Amniotic epithelial cell (primary cell): ENCODE measurements around the gene TMC5.
"Not testable (repeated sequence)": the region's sequence is repeated elsewhere in the genome, so short reads cannot be mapped to it uniquely, and the experiment has no call there.

Experiments
- DNase-seq: peaks from one replicate; pipeline ENCODE4 v3.0.0-alpha.2; 2010; ENCODE audit warnings: low read depth

The TMC5 gene

GRCh38 chr16:19417640-19418039, at the start of gene TMC5:
Gene TMC5 (plus strand): TSS chr16:19417883. CDS start chr16:19440039, 22,156 bp downstream.
- no peak for DNase-seq

GRCh38 chr16:19372541-19372940, 45.1 kb upstream of the TMC5 start:
- not testable (repeated sequence) for DNase-seq

- no peak for DNase-seq
These were observed 43.3 kb upstream of the TMC5 start for GRCh38 chr16:19374402-19374801.

- DNase-seq, result peak; percentile 48
These were observed 42.0 kb upstream of the TMC5 start for GRCh38 chr16:19375561-19376158.

- DNase-seq, result no peak
These were observed 39.8 kb upstream of the TMC5 start for GRCh38 chr16:19377864-19378263.

- no peak for DNase-seq
These were observed 39.2 kb upstream of the TMC5 start for GRCh38 chr16:19378511-19378910.

- no peak for DNase-seq
These were observed 37.8 kb upstream of the TMC5 start for GRCh38 chr16:19379838-19380237.

- DNase-seq, result no peak
These were observed 37.4 kb upstream of the TMC5 start for GRCh38 chr16:19380328-19380727.

GRCh38 chr16:19382084-19382801, 35.4 kb upstream of the TMC5 start:
- DNase-seq, result peak; percentile 31

GRCh38 chr16:19382887-19383816, 34.5 kb upstream of the TMC5 start:
- DNase-seq, result no peak

GRCh38 chr16:19384656-19385055, 33.0 kb upstream of the TMC5 start:
- no peak for DNase-seq

GRCh38 chr16:19386525-19386924, 31.2 kb upstream of the TMC5 start:
- no peak for DNase-seq

- DNase-seq, result peak; percentile 10
These were observed 28.4 kb upstream of the TMC5 start for GRCh38 chr16:19389246-19389645.

- not testable (repeated sequence) for DNase-seq
These were observed 26.4 kb upstream of the TMC5 start for GRCh38 chr16:19391185-19391776.

- DNase-seq, result no peak
These were observed 25.3 kb upstream of the TMC5 start for GRCh38 chr16:19392352-19392751.

GRCh38 chr16:19393226-19394111, 24.2 kb upstream of the TMC5 start:
- peak; percentile 90 for DNase-seq

- DNase-seq, result not testable (repeated sequence)
These were observed 21.9 kb upstream of the TMC5 start for GRCh38 chr16:19395646-19396267.

GRCh38 chr16:19396555-19397011, 21.1 kb upstream of the TMC5 start:
- DNase-seq, result peak; percentile 63

- DNase-seq, result not testable (repeated sequence)
These were observed 20.3 kb upstream of the TMC5 start for GRCh38 chr16:19397373-19397772.

GRCh38 chr16:19400711-19401110, 17.0 kb upstream of the TMC5 start:
- DNase-seq, result no peak
